ENCODE measurements around the gene SLC2A11. TPM values are rescaled to one million over a fixed set of nuclear protein-coding genes. Genes with fewer than 3 reads are reported as not detected.

The SLC2A11 gene
- total RNA-seq, 1 experiment from 2014 or later: 26.9 TPM

GRCh38 chr22:23818541-23818940, 39.1 kb upstream of the SLC2A11 start:
- no peaks in the 10 kb centered on the region for H3K79me2 ChIP-seq (ENCODE audit: low read depth)
- H3K27me3 ChIP-seq (ENCODE audit: insufficient read depth, low read depth): no peaks in the 10 kb centered on the region
- DNase-seq: no peak
- H4K20me1 ChIP-seq (ENCODE audit: insufficient read depth): peaks cover 3% of the 10 kb centered on the region; the same call in 1 of the 2 replicates
- no TSS peak for BruUV-seq (replicated peaks)
- no peaks in the 10 kb centered on the region for H3K9me2 ChIP-seq (ENCODE audit: insufficient read depth)
- H2AFZ ChIP-seq: no peak overlapping the region
- no peaks in the 10 kb centered on the region for H3K9me3 ChIP-seq (ENCODE audit: insufficient read depth, low read depth)
- no peak overlapping the region for H3K4me3 ChIP-seq
- TF ChIP-seq EZH2 (IDR thresholded peaks at IDR 0.05; ENCODE audit: low read depth) (no peak), CTCF (conservative IDR thresholded peaks at IDR 0.05) (no peak)
- H3K36me3 ChIP-seq (ENCODE audit: low read depth): peaks cover 5% of the 10 kb centered on the region
- CTCF ChIA-PET: no interaction called here
- POLR2A ChIA-PET (ENCODE audit: unreplicated experiment): no interaction called here
- H3F3A ChIP-seq (ENCODE audit: insufficient read depth, low read depth): no peaks in the 10 kb centered on the region
- intact Hi-C loops (cut with micrococcal nuclease; ENCODE audit: unreplicated experiment): no loop called here
- H3K4me1 ChIP-seq (replicated peaks; ENCODE audit: insufficient read depth): no peaks in the 10 kb centered on the region
- no peak overlapping the region for H3K4me2 ChIP-seq
- H3K27ac ChIP-seq: no peak overlapping the region

GRCh38 chr22:23820748-23821211, 36.9 kb upstream of the SLC2A11 start:
- Histone ChIP-seq H3F3A (ENCODE audit: insufficient read depth, low read depth) (no peaks in the 10 kb centered on the region), H3K4me2 (no peak overlapping the region), H3K79me2 (ENCODE audit: low read depth) (no peaks in the 10 kb centered on the region), H4K20me1 (ENCODE audit: insufficient read depth) (peaks cover 3% of the 10 kb centered on the region; the same call in 1 of the 2 replicates), H3K4me1 (replicated peaks; ENCODE audit: insufficient read depth) (no peaks in the 10 kb centered on the region), H3K27me3 (ENCODE audit: insufficient read depth, low read depth) (no peaks in the 10 kb centered on the region), H3K36me3 (ENCODE audit: low read depth) (peaks cover 5% of the 10 kb centered on the region), H3K27ac (no peak overlapping the region), H3K9me3 (ENCODE audit: insufficient read depth, low read depth) (no peaks in the 10 kb centered on the region), H3K4me3 (no peak overlapping the region), H2AFZ (no peak overlapping the region), H3K9me2 (ENCODE audit: insufficient read depth) (no peaks in the 10 kb centered on the region)
- TF ChIP-seq CTCF (conservative IDR thresholded peaks at IDR 0.05): no peak
- TF ChIP-seq EZH2 (IDR thresholded peaks at IDR 0.05; ENCODE audit: low read depth): no peak
- intact Hi-C loops (cut with micrococcal nuclease; ENCODE audit: unreplicated experiment): no loop called here
- no peak for DNase-seq
- CTCF ChIA-PET: no interaction called here
- POLR2A ChIA-PET (ENCODE audit: unreplicated experiment): no interaction called here
- BruUV-seq (replicated peaks): no TSS peak

- POLR2A ChIA-PET (ENCODE audit: unreplicated experiment): no interaction called here
- BruUV-seq (replicated peaks): no TSS peak
Observed at GRCh38 chr22:23822101-23822671, 35.5 kb upstream of the SLC2A11 start.

More at GRCh38 chr22:23822101-23822671, 35.5 kb upstream of the SLC2A11 start:
- H4K20me1 ChIP-seq (ENCODE audit: insufficient read depth): peaks cover 3% of the 10 kb centered on the region; the same call in 1 of the 2 replicates
- H3K9me3 ChIP-seq (ENCODE audit: insufficient read depth, low read depth): no peaks in the 10 kb centered on the region
- no peaks in the 10 kb centered on the region for H3K9me2 ChIP-seq (ENCODE audit: insufficient read depth)
- no peaks in the 10 kb centered on the region for H3F3A ChIP-seq (ENCODE audit: insufficient read depth, low read depth)
- H3K27me3 ChIP-seq (ENCODE audit: insufficient read depth, low read depth): no peaks in the 10 kb centered on the region
- CTCF ChIA-PET: no interaction called here
- H3K79me2 ChIP-seq (ENCODE audit: low read depth): no peaks in the 10 kb centered on the region
- H3K4me3 ChIP-seq: no peak overlapping the region
- H3K27ac ChIP-seq: no peak overlapping the region
- TF ChIP-seq EZH2 (IDR thresholded peaks at IDR 0.05; ENCODE audit: low read depth) (no peak), CTCF (conservative IDR thresholded peaks at IDR 0.05) (no peak)
- intact Hi-C loops (cut with micrococcal nuclease; ENCODE audit: unreplicated experiment): no loop called here
- no peak overlapping the region for H3K4me2 ChIP-seq
- H3K36me3 ChIP-seq (ENCODE audit: low read depth): peaks cover 5% of the 10 kb centered on the region
- H2AFZ ChIP-seq: no peak overlapping the region
- no peaks in the 10 kb centered on the region for H3K4me1 ChIP-seq (replicated peaks; ENCODE audit: insufficient read depth)
- DNase-seq: no peak
